GM21576 (cell line): ENCODE results near the gene INHBE.
"Not testable (repeated sequence)": the region's sequence is repeated elsewhere in the genome, so short reads cannot be mapped to it uniquely, and the experiment has no call there.

ENCODE experiments used
- ATAC-seq: cut with Tn5 transposase; IDR thresholded peaks from one replicate; pipeline ENCODE4 v1.9.1; 2021; ENCODE audit warnings: mild to moderate bottlenecking, moderate library complexity; ENCODE audit not compliant: unreplicated experiment

Gene INHBE

DNA sequence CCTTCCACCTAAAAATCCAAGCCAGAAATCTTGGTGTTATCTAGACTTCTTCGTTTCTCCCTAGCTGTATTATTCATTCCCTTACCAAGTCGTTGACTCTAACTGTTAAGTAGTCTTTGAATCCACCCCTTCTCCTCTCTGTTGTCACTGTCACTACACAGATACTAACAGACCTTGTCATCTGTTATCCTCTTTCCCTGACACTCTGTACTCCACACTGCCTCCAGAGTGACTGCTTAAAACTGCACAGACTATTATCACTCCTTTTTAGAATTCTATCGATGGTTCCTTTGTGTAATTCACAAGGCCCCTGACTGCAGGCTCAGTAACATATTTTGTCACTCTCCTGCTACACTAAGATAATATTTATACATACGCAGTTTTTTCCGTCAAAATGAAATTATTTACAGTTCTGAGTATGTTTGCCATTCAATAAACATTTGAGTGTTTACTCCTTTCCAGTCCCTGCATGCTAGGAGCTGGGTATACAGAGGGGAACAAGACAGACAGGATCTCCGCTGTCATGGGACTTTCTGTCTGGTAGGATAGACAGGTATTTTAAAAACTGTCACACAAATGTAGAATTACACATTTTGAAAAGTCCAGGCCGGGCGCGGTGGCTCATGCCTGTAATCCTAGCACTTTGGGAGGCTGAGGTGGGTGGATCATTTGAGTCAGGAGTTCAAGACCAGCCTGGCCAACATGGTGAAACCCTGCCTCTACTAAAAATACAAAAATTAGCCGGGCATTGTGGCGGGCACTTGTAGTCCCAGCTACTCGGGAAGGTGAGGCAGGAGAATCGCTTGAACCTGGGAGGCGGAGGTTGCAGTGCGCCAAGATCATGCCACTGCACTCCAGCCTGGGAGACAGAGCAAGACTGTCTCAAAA, 36.5 kb downstream of the INHBE start:
- ATAC-seq = no peak

DNA sequence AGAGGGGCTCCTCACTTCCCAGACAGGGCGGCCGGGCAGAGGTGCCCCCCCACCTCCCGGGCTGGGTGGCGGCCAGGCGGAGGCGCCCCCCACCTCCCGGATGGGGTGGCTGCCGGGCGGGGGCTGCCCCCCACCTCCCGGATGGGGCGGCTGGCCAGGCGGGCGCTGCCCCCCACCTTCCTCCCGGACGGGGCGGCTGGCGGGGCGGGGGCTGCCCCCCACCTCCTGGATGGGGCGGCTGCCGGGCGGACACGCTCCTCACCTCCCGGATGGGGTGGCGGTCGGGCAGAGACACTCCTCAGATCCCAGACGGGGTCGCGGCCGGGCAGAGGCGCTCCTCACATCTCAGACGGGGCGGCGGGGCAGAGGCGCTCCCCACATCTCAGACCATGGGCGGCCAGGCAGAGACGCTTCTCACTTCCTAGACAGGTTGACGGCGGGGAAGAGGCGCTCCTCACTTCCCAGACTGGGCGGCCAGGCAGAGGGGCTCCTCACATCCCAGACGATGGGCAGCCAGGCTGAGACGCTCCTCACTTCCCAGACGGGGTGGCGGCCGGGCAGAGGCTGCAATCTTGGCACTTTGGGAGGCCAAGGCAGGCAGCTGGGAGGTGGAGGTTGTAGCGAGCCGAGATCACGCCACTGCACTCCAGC, 40.1 kb downstream of the INHBE start:
- not testable (repeated sequence) for ATAC-seq

- ATAC-seq = no peak
Measured at GRCh38 chr12:57496822-57497221, 41.7 kb downstream of the INHBE start.

GRCh38 chr12:57497223-57498131, 42.4 kb downstream of the INHBE start:
- no peak for ATAC-seq

GRCh38 chr12:57498132-57498502, 43.0 kb downstream of the INHBE start:
- ATAC-seq = no peak

GRCh38 chr12:57498571-57498970, 43.5 kb downstream of the INHBE start:
- ATAC-seq = no peak

DNA sequence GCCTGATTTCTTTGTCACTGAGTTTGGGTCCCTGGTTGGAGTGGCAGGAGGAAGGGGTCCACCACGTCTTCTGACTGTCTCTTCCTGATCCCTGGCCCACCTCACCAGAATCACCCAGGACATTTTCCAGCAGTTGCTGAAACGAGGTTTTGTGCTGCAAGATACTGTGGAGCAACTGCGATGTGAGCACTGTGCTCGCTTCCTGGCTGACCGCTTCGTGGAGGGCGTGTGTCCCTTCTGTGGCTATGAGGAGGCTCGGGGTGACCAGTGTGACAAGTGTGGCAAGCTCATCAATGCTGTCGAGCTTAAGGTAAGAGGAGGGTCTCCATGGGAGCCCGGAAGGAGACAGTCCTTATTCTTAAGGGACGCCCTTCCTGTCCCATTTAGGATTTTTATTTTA, 45.1 kb downstream of the INHBE start:
- no peak for ATAC-seq

DNA sequence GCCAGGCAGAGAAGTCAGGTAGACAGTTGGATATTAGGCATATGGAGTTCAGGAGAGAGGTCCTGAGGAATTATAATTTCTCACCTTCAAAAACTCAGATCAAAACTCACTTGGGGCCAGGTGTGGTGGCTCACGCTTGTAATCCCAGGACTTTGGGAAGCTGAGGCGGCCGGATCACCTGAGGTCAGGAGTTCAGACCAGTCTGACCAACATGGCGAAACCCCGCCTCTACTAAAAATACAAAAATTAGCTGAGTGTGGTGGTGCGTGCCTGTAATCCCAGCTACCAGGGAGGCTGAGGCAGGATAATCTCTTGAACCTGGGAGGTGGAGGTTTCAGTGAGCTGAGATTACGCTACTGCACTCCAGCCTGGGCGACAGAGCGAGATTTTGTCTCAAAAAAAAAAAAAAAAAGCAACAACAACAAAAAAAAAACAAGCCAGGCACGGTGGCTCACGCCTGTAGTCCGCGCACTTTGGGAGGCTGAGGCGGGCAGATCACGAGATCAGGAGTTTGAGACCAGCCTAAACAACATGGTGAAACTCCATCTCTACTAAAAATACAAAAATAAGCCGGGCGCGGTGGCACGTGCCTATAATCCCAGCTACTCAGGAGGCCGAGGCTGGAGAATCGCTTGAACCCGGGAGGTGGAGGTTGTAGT, 47.3 kb downstream of the INHBE start:
- not testable (repeated sequence) for ATAC-seq

DNA sequence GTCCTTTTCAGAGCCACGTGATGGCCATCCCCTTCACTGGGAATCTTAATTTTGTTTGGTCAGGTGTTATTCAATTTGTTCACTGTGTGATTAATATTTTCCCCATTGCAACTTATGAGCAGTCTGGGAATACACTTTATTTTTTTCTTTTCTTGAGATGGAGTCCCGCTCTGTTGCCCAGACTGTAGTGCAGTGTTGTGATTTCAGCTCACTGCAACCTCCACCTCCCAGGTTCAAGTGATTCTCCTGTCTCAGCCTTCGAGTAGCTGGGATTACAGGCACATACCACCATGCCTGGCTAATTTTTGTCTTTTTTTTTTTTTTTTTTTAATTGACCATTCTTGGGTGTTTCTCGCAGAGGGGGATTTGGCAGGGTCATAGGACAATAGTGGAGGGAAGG, 51.4 kb downstream of the INHBE start:
- ATAC-seq = not testable (repeated sequence)
